Tongue (tissue), 2 donors: Measurements from ENCODE around the gene ANGPT4. TPM values are rescaled to one million over a fixed set of nuclear protein-coding genes. Genes with fewer than 3 reads are reported as not detected.

ENCODE experiments used
- DNase-seq: peaks from one replicate; pipeline ENCODE4 v3.0.0-alpha.2; 2015
- total RNA-seq: library from RNA; depleted of rRNA; stranded (reverse); fragments of >200 nt; gene quantifications from one replicate; pipeline ENCODE4 v1.2.3, GENCODE V29; 2014

ANGPT4 gene
- total RNA-seq, 1 donor from 2014 or later = not detected

GRCh38 chr20:823574-823902 lies 92.6 kb downstream of the ANGPT4 start:
- no peak for DNase-seq

- no peak for DNase-seq
These were observed 93.2 kb downstream of the ANGPT4 start for GRCh38 chr20:822651-823573.

DNA sequence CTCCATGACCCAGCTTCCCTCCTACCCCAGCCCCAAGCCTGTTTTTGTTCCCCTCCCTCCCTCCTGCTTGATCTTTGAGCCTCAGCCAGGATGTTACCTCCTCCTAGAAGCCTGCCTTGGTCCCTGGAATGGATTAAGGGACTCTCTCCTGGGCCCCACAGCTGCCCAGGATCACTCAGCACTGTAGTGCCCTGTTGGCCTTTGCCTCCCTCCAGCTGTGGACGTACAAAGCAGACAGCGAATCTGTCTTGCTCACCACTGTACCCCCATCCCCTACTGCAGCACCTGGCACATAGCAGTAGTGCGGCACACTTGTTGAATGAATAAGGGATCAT lies 94.4 kb downstream of the ANGPT4 start:
- no peak for DNase-seq

GRCh38 chr20:821046-821730 lies 94.9 kb downstream of the ANGPT4 start:
- no peak for DNase-seq

DNA sequence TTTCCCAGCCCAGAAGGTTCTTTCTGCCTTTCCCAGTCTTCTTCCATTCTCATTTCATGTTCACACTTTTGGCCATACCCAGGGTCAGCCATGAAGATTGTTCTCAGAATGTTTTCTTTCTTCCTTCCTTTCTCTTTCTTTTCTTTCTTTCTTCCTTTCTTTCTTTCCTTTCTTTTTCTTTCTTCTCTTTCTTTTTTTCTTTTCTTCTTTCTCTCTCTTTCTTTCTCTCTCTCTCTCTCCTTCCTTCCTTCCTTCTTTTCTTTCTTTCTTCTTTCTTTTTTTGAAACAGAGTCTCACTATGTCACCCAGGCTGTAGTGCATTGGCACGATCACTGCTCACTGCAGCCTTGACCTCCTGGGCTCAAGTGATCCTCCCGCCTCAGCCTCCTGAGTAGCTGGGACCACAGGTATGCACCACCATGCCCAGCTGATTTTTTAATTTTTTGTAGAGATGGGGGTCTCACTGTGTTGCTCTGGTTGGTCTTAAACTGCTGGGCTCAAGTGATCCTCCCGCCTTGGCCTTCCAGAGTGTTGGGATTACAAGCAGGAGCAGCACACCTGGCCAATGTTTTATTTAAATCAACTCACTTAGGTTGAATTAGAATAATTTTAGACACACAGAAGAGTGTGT lies 95.7 kb downstream of the ANGPT4 start:
- DNase-seq = no peak

Other genes with a start within 250 kb of the ANGPT4 start
- gene SCRT2, start 240.5 kb downstream of the ANGPT4 start, total RNA-seq = not detected
- gene SLC52A3, start 147.8 kb downstream of the ANGPT4 start, total RNA-seq = 0.82 TPM
- 4.9 TPM for gene FAM110A, start 82.6 kb downstream of the ANGPT4 start, total RNA-seq
- not detected for gene RSPO4, start 86.0 kb upstream of the ANGPT4 start, total RNA-seq
- 46.9 TPM for gene PSMF1, start 202.3 kb upstream of the ANGPT4 start, total RNA-seq